Osteoblast (primary cell): ENCODE data around the gene ST6GALNAC5. TPM values are rescaled to one million over a fixed set of nuclear protein-coding genes. Genes with fewer than 3 reads are reported as not detected.

Experiments
- DNase-seq: peaks from one replicate; pipeline ENCODE4 v3.0.0; 2011; ENCODE audit warnings: low spot score, mixed read lengths; ENCODE audit not compliant: insufficient read length; ENCODE audit errors: missing footprints
- H2AFZ ChIP-seq: 2 replicates; pipeline ENCODE4 v1.6.0; 2011; ENCODE audit warnings: mild to moderate bottlenecking, low read length
- H3K27ac ChIP-seq: 2 replicates; pipeline ENCODE4 v1.5.1; 2011; ENCODE audit warnings: mild to moderate bottlenecking, low read depth, low read length, moderate library complexity
- H3K27me3 ChIP-seq: 2 replicates; pipeline ENCODE4 v1.6.0; 2012; ENCODE audit warnings: mild to moderate bottlenecking, control low read depth, inconsistent platforms, low read length, moderate library complexity; ENCODE audit not compliant: insufficient read depth
- H3K36me3 ChIP-seq: 2 replicates; pipeline ENCODE4 v1.5.1; 2011; ENCODE audit warnings: mild to moderate bottlenecking, low read length, control low read depth, moderate library complexity; ENCODE audit not compliant: insufficient read depth
- H3K4me1 ChIP-seq: 2 replicates; pipeline ENCODE4 v1.5.1; 2011; ENCODE audit warnings: mild to moderate bottlenecking, low read length, control low read depth, moderate library complexity; ENCODE audit not compliant: insufficient read depth
- H3K4me2 ChIP-seq: 2 replicates; pipeline ENCODE4 v1.6.0; 2011; ENCODE audit warnings: mild to moderate bottlenecking, low read length; ENCODE audit not compliant: insufficient read depth
- H3K4me3 ChIP-seq: fragments of 200-600 bp; sonication (generic); 3 replicates; pipeline ENCODE4 v1.5.1; 2012; ENCODE audit warnings: mild to moderate bottlenecking, low read length, inconsistent platforms; ENCODE audit not compliant: insufficient read depth
- H3K79me2 ChIP-seq: 2 replicates; pipeline ENCODE4 v1.6.0; 2012; ENCODE audit warnings: mild to moderate bottlenecking, low read length, control low read depth, inconsistent platforms; ENCODE audit not compliant: insufficient read depth
- H3K9me3 ChIP-seq: 2 replicates; pipeline ENCODE4 v1.5.1; 2011; ENCODE audit warnings: low read depth, low read length, control low read depth
- H4K20me1 ChIP-seq: 2 replicates; pipeline ENCODE4 v1.6.0; 2012; ENCODE audit warnings: mild to moderate bottlenecking, low read length, control low read depth; ENCODE audit not compliant: insufficient read depth
- total RNA-seq: library from RNA; depleted of rRNA; stranded (reverse); fragments of >200 nt; gene quantifications from 2 replicates; pipeline ENCODE4 v1.2.3, GENCODE V29; 2012
- TF ChIP-seq, protein P1 (sequence below): IDR thresholded peaks from 2 replicates; pipeline ENCODE4 v1.5.1; 2011; ENCODE audit warnings: mild to moderate bottlenecking, low read depth, low read length, moderate library complexity; ENCODE audit errors: extremely low read depth

ST6GALNAC5 gene
- total RNA-seq, 1 donor = 1.1 TPM

DNA sequence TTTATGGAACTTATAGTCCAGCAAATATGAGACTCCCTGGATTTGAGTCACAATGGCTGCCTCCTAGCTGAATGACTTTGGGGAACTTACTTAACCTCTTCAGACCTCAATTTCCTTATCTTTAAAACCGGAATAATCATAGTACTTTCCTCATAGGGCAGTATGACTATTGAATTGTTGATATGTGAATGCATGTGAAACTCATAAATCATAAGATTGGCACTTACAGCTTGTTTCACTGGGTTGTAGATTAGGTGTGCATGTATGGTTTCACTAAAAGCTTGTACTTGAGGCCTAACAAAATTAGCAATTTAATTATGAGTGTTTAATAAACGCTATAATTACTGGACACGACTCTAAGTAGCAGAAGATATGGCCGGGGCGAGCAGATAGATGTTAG lies 72.5 kb downstream of the ST6GALNAC5 start:
- Histone ChIP-seq H3K4me1 (peaks cover 20% of the 10 kb centered on the region), H3K4me2 (no peak overlapping the region), H4K20me1 (no peaks in the 10 kb centered on the region), H3K9me3 (no peaks in the 10 kb centered on the region), H3K36me3 (no peaks in the 10 kb centered on the region), H2AFZ (no peak overlapping the region), H3K4me3 (no peak overlapping the region), H3K27ac (no peak overlapping the region), H3K79me2 (no peaks in the 10 kb centered on the region), H3K27me3 (no peaks in the 10 kb centered on the region)
- no peak for DNase-seq
- TF ChIP-seq, protein P1, sequence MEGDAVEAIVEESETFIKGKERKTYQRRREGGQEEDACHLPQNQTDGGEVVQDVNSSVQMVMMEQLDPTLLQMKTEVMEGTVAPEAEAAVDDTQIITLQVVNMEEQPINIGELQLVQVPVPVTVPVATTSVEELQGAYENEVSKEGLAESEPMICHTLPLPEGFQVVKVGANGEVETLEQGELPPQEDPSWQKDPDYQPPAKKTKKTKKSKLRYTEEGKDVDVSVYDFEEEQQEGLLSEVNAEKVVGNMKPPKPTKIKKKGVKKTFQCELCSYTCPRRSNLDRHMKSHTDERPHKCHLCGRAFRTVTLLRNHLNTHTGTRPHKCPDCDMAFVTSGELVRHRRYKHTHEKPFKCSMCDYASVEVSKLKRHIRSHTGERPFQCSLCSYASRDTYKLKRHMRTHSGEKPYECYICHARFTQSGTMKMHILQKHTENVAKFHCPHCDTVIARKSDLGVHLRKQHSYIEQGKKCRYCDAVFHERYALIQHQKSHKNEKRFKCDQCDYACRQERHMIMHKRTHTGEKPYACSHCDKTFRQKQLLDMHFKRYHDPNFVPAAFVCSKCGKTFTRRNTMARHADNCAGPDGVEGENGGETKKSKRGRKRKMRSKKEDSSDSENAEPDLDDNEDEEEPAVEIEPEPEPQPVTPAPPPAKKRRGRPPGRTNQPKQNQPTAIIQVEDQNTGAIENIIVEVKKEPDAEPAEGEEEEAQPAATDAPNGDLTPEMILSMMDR = no peak

DNA sequence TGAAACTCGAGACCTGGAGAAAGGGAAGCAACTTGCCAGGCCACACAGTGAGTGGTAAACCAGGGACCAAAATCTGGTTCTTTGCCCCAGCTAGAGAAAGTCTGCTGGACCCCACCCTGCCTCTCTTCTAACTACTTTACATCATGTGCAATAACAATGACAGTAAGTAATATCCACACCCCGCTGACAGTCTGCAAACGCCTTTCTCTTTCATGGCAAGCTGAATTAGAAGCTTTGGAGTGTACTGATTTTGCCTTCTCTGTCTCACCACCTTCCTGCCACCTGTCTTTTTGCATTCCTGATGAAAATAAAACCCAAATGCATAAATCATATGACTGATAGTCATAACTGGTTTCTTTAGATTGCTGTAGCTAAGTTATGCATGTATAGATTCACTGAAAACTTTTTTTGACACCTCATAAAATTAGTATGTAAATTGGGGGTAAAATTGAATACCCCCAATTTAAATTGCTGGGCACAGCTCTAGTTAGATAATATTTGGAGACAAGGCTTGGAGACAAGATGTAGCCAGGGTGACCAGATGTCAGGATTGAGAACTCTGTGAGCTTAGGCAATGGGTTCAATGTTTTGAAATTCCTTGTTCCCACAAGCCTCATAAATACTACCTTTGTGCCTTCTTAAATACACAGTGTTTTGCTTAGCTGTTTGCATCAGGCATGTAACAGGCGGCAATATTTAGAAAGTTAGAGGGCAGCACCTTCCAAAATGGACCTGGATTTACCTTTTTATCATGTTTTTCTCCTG lies 73.5 kb downstream of the ST6GALNAC5 start:
- no peaks in the 10 kb centered on the region for H4K20me1 ChIP-seq
- H3K9me3 ChIP-seq = no peaks in the 10 kb centered on the region
- no peak for DNase-seq
- H3K36me3 ChIP-seq = no peaks in the 10 kb centered on the region
- H3K79me2 ChIP-seq = no peaks in the 10 kb centered on the region
- no peak overlapping the region for H3K4me3 ChIP-seq
- H3K27ac ChIP-seq = no peak overlapping the region
- H2AFZ ChIP-seq = no peak overlapping the region
- H3K4me2 ChIP-seq = no peak overlapping the region
- no peaks in the 10 kb centered on the region for H3K27me3 ChIP-seq
- TF ChIP-seq, protein P1 = no peak
- peaks cover 25% of the 10 kb centered on the region for H3K4me1 ChIP-seq

DNA sequence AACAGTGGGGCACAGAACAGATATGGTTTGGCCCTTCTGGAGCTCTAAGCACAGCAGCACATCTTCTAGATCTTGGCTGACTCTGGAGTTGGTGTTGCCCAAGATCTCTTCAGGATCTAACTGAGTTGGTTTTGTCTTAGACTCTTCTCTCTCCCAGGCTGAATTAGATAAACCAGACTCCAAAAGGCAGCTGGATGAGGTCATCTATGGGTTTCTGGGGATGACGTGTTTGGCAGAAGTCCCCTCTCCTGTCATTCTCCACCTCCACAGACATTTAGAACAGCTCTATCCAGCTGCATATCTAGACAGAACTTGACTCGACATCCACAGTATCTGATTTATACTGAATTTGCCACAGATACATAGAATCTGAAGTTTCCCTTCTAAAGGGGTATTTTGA lies 75.3 kb downstream of the ST6GALNAC5 start:
- no peaks in the 10 kb centered on the region for H3K9me3 ChIP-seq
- DNase-seq = no peak
- TF ChIP-seq, protein P1 = no peak

DNA sequence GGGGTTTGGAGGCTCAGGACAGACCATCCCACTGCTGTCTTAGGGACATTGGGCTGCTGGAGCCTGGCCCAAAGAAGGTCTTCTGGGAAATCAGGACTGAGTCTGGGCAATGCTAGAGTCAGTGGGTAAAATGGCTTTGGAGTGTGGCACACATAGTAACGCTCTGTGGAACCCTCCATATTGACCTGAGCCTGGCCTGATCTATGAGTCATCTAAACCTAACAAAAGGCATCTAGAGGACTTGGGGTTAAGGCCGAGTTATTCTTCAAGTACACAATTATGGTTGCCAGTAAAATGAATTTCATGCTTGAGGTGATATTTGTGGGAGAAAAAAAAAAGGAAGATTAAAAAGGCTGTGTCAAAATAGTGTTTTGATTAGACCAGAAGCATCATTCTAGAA lies 77.7 kb downstream of the ST6GALNAC5 start:
- peak overlapping the region; percentile 51 for H3K27ac ChIP-seq

More for the DNA sequence above, 75.3 kb downstream of the ST6GALNAC5 start:
- H3K27me3 ChIP-seq = no peaks in the 10 kb centered on the region
- H4K20me1 ChIP-seq = no peaks in the 10 kb centered on the region
- H3K4me1 ChIP-seq = peaks cover 25% of the 10 kb centered on the region
- no peaks in the 10 kb centered on the region for H3K79me2 ChIP-seq
- H3K4me2 ChIP-seq = no peak overlapping the region
- no peaks in the 10 kb centered on the region for H3K36me3 ChIP-seq
- H3K27ac ChIP-seq = peak overlapping the region; percentile 15
- H2AFZ ChIP-seq = no peak overlapping the region
- no peak overlapping the region for H3K4me3 ChIP-seq

More for the DNA sequence above, 77.7 kb downstream of the ST6GALNAC5 start:
- Histone ChIP-seq H3K4me1 (peaks cover 25% of the 10 kb centered on the region), H3K4me3 (no peak overlapping the region), H3K4me2 (peak overlapping the region; percentile 21), H3K27me3 (no peaks in the 10 kb centered on the region), H4K20me1 (no peaks in the 10 kb centered on the region), H3K79me2 (no peaks in the 10 kb centered on the region), H3K36me3 (no peaks in the 10 kb centered on the region), H3K9me3 (no peaks in the 10 kb centered on the region), H2AFZ (no peak overlapping the region)
- no peak for DNase-seq
- TF ChIP-seq, protein P1 = no peak
